Calu3 (cell line): ENCODE results near the gene RFTN1. TPM values are rescaled to one million over a fixed set of nuclear protein-coding genes. Genes with fewer than 3 reads are reported as not detected.
A peak's percentile ranks its signal among the peaks of the same experiment; 100 is the strongest.

Source experiments
- BruUV-seq: library from RNA; stranded (reverse); fragments of 400-500 nt; replicated peaks from 2 replicates; lab custom pipeline; 2021; lab: Mats Ljungman, UMichigan
- CTCF ChIA-PET: fragments of 300-600 bp; sonication (Branson Sonifier 250); formaldehyde crosslinking; loops from one replicate; lab custom pipeline; 2022; ENCODE audit warnings: antibody characterized with exemption; lab: Charles Lee
- DNase-seq: peaks from one replicate; pipeline ENCODE4 v3.0.0; 2022
- H3K27ac Mint-ChIP-seq: one replicate; pipeline ENCODE4 v1.8.0; 2022; ENCODE audit warnings: mixed read lengths; ENCODE audit not compliant: unreplicated experiment
- H3K27me3 Mint-ChIP-seq: one replicate; pipeline ENCODE4 v1.8.0; 2022; ENCODE audit warnings: mixed read lengths; ENCODE audit not compliant: unreplicated experiment
- H3K36me3 Mint-ChIP-seq: one replicate; pipeline ENCODE4 v1.8.0; 2022; ENCODE audit warnings: mild to moderate bottlenecking, moderate library complexity, mixed read lengths; ENCODE audit not compliant: insufficient read depth, unreplicated experiment
- H3K4me1 Mint-ChIP-seq: one replicate; pipeline ENCODE4 v1.8.0; 2022; ENCODE audit warnings: mild to moderate bottlenecking, low read depth, mixed read lengths; ENCODE audit not compliant: unreplicated experiment
- H3K4me3 Mint-ChIP-seq: one replicate; pipeline ENCODE4 v1.8.0; 2022; ENCODE audit warnings: mild to moderate bottlenecking, low read depth, moderate library complexity, mixed read lengths; ENCODE audit not compliant: unreplicated experiment
- H3K9me3 Mint-ChIP-seq: one replicate; pipeline ENCODE4 v1.8.0; 2022; ENCODE audit warnings: low read depth, mixed read lengths; ENCODE audit not compliant: unreplicated experiment
- CTCF ChIP-seq: fragments of 200-600 bp; IDR thresholded peaks from one replicate; pipeline ENCODE4 v1.8.0; 2022; ENCODE audit warnings: antibody characterized with exemption; ENCODE audit not compliant: unreplicated experiment
- intact Hi-C: fragments of 100-400 bp; cut with micrococcal nuclease; formaldehyde crosslinking; loops from one replicate; pipeline ENCODE4 v1.10.0; 2022; ENCODE audit not compliant: unreplicated experiment
- total RNA-seq: library from RNA; stranded (reverse); gene quantifications from 2 replicates; pipeline ENCODE4 v1.2.3, GENCODE V29; 2022

RFTN1 gene
- total RNA-seq, 1 experiment from 2014 or later, result 1.6 TPM

GRCh38 chr3:16552757-16553156 lies 39.3 kb upstream of the RFTN1 start:
- Mint-ChIP-seq H3K4me3 (no peak overlapping the region), H3K27me3 (peaks cover 28% of the 10 kb centered on the region), H3K27ac (no peak overlapping the region), H3K36me3 (no peaks in the 10 kb centered on the region), H3K9me3 (no peaks in the 10 kb centered on the region), H3K4me1 (peaks cover 5% of the 10 kb centered on the region)
- BruUV-seq, result no TSS peak
- no peak for DNase-seq
- intact Hi-C loops, result loop anchor here (5.0 kb wide), 1 partner anchor 245 kb away; no protein-coding TSS in a partner anchor
- no peak for TF ChIP-seq CTCF
- CTCF ChIA-PET, result no interaction called here

- no peaks in the 10 kb centered on the region for H3K36me3 Mint-ChIP-seq
- DNase-seq, result no peak
These were observed 38.0 kb upstream of the RFTN1 start for GRCh38 chr3:16551342-16551976.

GRCh38 chr3:16550676-16551341 lies 37.3 kb upstream of the RFTN1 start:
- CTCF ChIA-PET, result interaction anchor here (0.6 to 2.4 kb wide), 2 partner anchors 34 to 261 kb away, joined by 3 to 15 read pairs; no protein-coding TSS in a partner anchor
- H3K9me3 Mint-ChIP-seq, result no peaks in the 10 kb centered on the region
- peak; percentile 72 for TF ChIP-seq CTCF
- DNase-seq, result peak; percentile 78
- H3K4me1 Mint-ChIP-seq, result peaks cover 5% of the 10 kb centered on the region
- H3K27me3 Mint-ChIP-seq, result peaks cover 46% of the 10 kb centered on the region
- no TSS peak for BruUV-seq
- H3K36me3 Mint-ChIP-seq, result no peaks in the 10 kb centered on the region
- peak overlapping the region; percentile 19 for H3K27ac Mint-ChIP-seq
- H3K4me3 Mint-ChIP-seq, result no peak overlapping the region
- intact Hi-C loops, result loop anchor here (1.0 to 5.0 kb wide), 3 partner anchors 244 to 284 kb away; no protein-coding TSS in a partner anchor

More at GRCh38 chr3:16551342-16551976, 38.0 kb upstream of the RFTN1 start:
- intact Hi-C loops, result loop anchor here (2.0 to 5.0 kb wide), 2 partner anchors 244 to 285 kb away; no protein-coding TSS in a partner anchor
- peak overlapping the region; percentile 19 for H3K27ac Mint-ChIP-seq
- H3K4me3 Mint-ChIP-seq, result no peak overlapping the region
- no peaks in the 10 kb centered on the region for H3K9me3 Mint-ChIP-seq
- peaks cover 5% of the 10 kb centered on the region for H3K4me1 Mint-ChIP-seq
- CTCF ChIA-PET, result interaction anchor here (0.6 to 2.4 kb wide), 2 partner anchors 34 to 261 kb away, joined by 3 to 15 read pairs; no protein-coding TSS in a partner anchor
- BruUV-seq, result no TSS peak
- peaks cover 41% of the 10 kb centered on the region for H3K27me3 Mint-ChIP-seq
- no peak for TF ChIP-seq CTCF

GRCh38 chr3:16550305-16550675 lies 36.8 kb upstream of the RFTN1 start:
- Mint-ChIP-seq H3K36me3 (no peaks in the 10 kb centered on the region), H3K27ac (no peak overlapping the region)
- CTCF ChIA-PET, result interaction anchor here (2.4 kb wide), 1 partner anchor 260 kb away, joined by 15 read pairs; no protein-coding TSS in a partner anchor

More at GRCh38 chr3:16550305-16550675, 36.8 kb upstream of the RFTN1 start:
- Mint-ChIP-seq H3K4me1 (peaks cover 5% of the 10 kb centered on the region), H3K4me3 (no peak overlapping the region), H3K9me3 (no peaks in the 10 kb centered on the region), H3K27me3 (peaks cover 51% of the 10 kb centered on the region)
- DNase-seq, result no peak
- intact Hi-C loops, result loop anchor here (1.0 to 5.0 kb wide), 3 partner anchors 243 to 283 kb away; no protein-coding TSS in a partner anchor
- no peak for TF ChIP-seq CTCF
- BruUV-seq, result no TSS peak
